AG04449 (cell line): ENCODE data around the gene TBX3.

ENCODE experiments used
- CTCF ChIA-PET: fragments of 350-600 bp; formaldehyde crosslinking; extraction: SDS; loops from one replicate; lab custom pipeline; 2021; ENCODE audit warnings: antibody characterized with exemption; lab: Yijun Ruan, JAX
- POLR2A ChIA-PET: fragments of 400-600, 350-600 bp; formaldehyde crosslinking; extraction: SDS; loops from one replicate; lab custom pipeline; 2020; ENCODE audit warnings: antibody characterized with exemption, inconsistent platforms; lab: Yijun Ruan, JAX
- DNase-seq: peaks from one replicate; pipeline ENCODE4 v3.0.0-alpha.2; 2010; ENCODE audit warnings: low read depth, low spot score
- H3K4me3 ChIP-seq: 2 replicates; pipeline ENCODE4 v1.5.1; 2011; ENCODE audit warnings: low read depth, mild to moderate bottlenecking, control low read depth, low read length
- CTCF ChIP-seq: IDR thresholded peaks from one replicate; pipeline ENCODE4 v1.5.1; 2011; ENCODE audit warnings: mild to moderate bottlenecking, moderate library complexity, low read length, control low read depth, inconsistent platforms; ENCODE audit not compliant: insufficient read depth; ENCODE audit errors: missing control alignments

TBX3 gene

GRCh38 chr12:114668151-114668885, 15.7 kb downstream of the TBX3 start:
- TF ChIP-seq CTCF = peak; percentile 75
- POLR2A ChIA-PET = interaction anchor here (2.5 kb wide), 1 partner anchor 15 kb away, joined by 33 read pairs; the partner anchor contains the start of gene TBX3

GRCh38 chr12:114667669-114668150, 16.3 kb downstream of the TBX3 start:
- no peak for TF ChIP-seq CTCF
- ChIA-PET CTCF (interaction anchor here (0.5 to 12.1 kb wide), 8 partner anchors 214 to 1251 kb away, joined by 3 to 247 read pairs (median 4); no protein-coding TSS in a partner anchor), POLR2A (no interaction called here)
- H3K4me3 ChIP-seq = peak overlapping the region; percentile 52
- no peak for DNase-seq

More at GRCh38 chr12:114668151-114668885, 15.7 kb downstream of the TBX3 start:
- DNase-seq = no peak
- CTCF ChIA-PET = interaction anchor here (0.8 to 12.1 kb wide), 12 partner anchors 14 to 1250 kb away, joined by 3 to 247 read pairs (median 4); partner anchors contain the start of gene TBX3
- H3K4me3 ChIP-seq = peak overlapping the region; percentile 52

- ChIA-PET CTCF (interaction anchor here (0.5 to 12.1 kb wide), 11 partner anchors 9 to 1306 kb away, joined by 3 to 247 read pairs (median 4); no protein-coding TSS in a partner anchor), POLR2A (no interaction called here)
- no peak for DNase-seq
Observed at GRCh38 chr12:114666746-114667668, 17.0 kb downstream of the TBX3 start.

GRCh38 chr12:114665411-114666260, 18.3 kb downstream of the TBX3 start:
- ChIA-PET POLR2A (no interaction called here), CTCF (interaction anchor here (0.7 to 12.1 kb wide), 8 partner anchors 8 to 1308 kb away, joined by 3 to 247 read pairs (median 3); no protein-coding TSS in a partner anchor)
- no peak overlapping the region for H3K4me3 ChIP-seq
- no peak for TF ChIP-seq CTCF
- no peak for DNase-seq

More at GRCh38 chr12:114666746-114667668, 17.0 kb downstream of the TBX3 start:
- no peak overlapping the region for H3K4me3 ChIP-seq
- no peak for TF ChIP-seq CTCF

- ChIA-PET POLR2A (no interaction called here), CTCF (interaction anchor here (8.8 to 12.1 kb wide), 2 partner anchors 1090 to 1253 kb away, joined by 98 to 247 read pairs; no protein-coding TSS in a partner anchor)
- H3K4me3 ChIP-seq = no peak overlapping the region
- TF ChIP-seq CTCF = no peak
- DNase-seq = no peak
Observed at GRCh38 chr12:114664651-114665320, 19.2 kb downstream of the TBX3 start.
